ENCODE results near the gene PLPPR1.

Gene PLPPR1

GRCh38 chr9:101336091-101336490, 307.6 kb downstream of the PLPPR1 start:
- DNase-seq (ENCODE audit: low read depth in 2 of 2, low spot score in 1 of 2): no peak

GRCh38 chr9:101337237-101337636, 308.7 kb downstream of the PLPPR1 start:
- no peak for DNase-seq (ENCODE audit: low read depth in 2 of 2, low spot score in 1 of 2)

GRCh38 chr9:101341958-101342357, 313.4 kb downstream of the PLPPR1 start:
- DNase-seq (ENCODE audit: low read depth in 2 of 2, low spot score in 1 of 2): no peak

GRCh38 chr9:101342595-101342994, 314.1 kb downstream of the PLPPR1 start:
- DNase-seq (ENCODE audit: low read depth in 2 of 2, low spot score in 1 of 2): no peak

GRCh38 chr9:101350285-101350684, 321.8 kb downstream of the PLPPR1 start:
- DNase-seq (ENCODE audit: low read depth in 2 of 2, low spot score in 1 of 2): no peak

GRCh38 chr9:101352892-101353463, 324.5 kb downstream of the PLPPR1 start:
- no peak for DNase-seq (ENCODE audit: low read depth in 2 of 2, low spot score in 1 of 2)

- DNase-seq (ENCODE audit: low read depth in 2 of 2, low spot score in 1 of 2): no peak
Observed at GRCh38 chr9:101353683-101354082, 325.2 kb downstream of the PLPPR1 start.

- no peak for DNase-seq (ENCODE audit: low read depth in 2 of 2, low spot score in 1 of 2)
Observed at GRCh38 chr9:101354143-101354764, 325.7 kb downstream of the PLPPR1 start.

GRCh38 chr9:101354765-101355708, 326.5 kb downstream of the PLPPR1 start:
- no peak for DNase-seq (ENCODE audit: low read depth in 2 of 2, low spot score in 1 of 2)

GRCh38 chr9:101356619-101357018, 328.1 kb downstream of the PLPPR1 start:
- DNase-seq (ENCODE audit: low read depth in 2 of 2, low spot score in 1 of 2): no peak

GRCh38 chr9:101359679-101360078, 331.2 kb downstream of the PLPPR1 start:
- no peak for DNase-seq (ENCODE audit: low read depth in 2 of 2, low spot score in 1 of 2)

- DNase-seq (ENCODE audit: low read depth in 2 of 2, low spot score in 1 of 2): no peak
Observed at GRCh38 chr9:101360647-101361046, 332.1 kb downstream of the PLPPR1 start.

- no peak for DNase-seq (ENCODE audit: low read depth in 2 of 2, low spot score in 1 of 2)
Observed at GRCh38 chr9:101362450-101362849, 333.9 kb downstream of the PLPPR1 start.

GRCh38 chr9:101365181-101365580, 336.7 kb downstream of the PLPPR1 start:
- no peak for DNase-seq (ENCODE audit: low read depth in 2 of 2, low spot score in 1 of 2)

GRCh38 chr9:101366038-101366756, 337.7 kb downstream of the PLPPR1 start:
- no peak for DNase-seq (ENCODE audit: low read depth in 2 of 2, low spot score in 1 of 2)

- DNase-seq (ENCODE audit: low read depth in 2 of 2, low spot score in 1 of 2): no peak
Observed at GRCh38 chr9:101367323-101367722, 338.8 kb downstream of the PLPPR1 start.

- no peak for DNase-seq (ENCODE audit: low read depth in 2 of 2, low spot score in 1 of 2)
Observed at GRCh38 chr9:101369286-101369685, 340.8 kb downstream of the PLPPR1 start.

- DNase-seq (ENCODE audit: low read depth in 2 of 2, low spot score in 1 of 2): no peak
Observed at GRCh38 chr9:101369884-101370531, 341.5 kb downstream of the PLPPR1 start.

- DNase-seq (ENCODE audit: low read depth in 2 of 2, low spot score in 1 of 2): no peak
Observed at GRCh38 chr9:101371813-101372212, 343.3 kb downstream of the PLPPR1 start.

- DNase-seq (ENCODE audit: low read depth in 2 of 2, low spot score in 1 of 2): no peak
Observed at GRCh38 chr9:101372327-101373118, 344.0 kb downstream of the PLPPR1 start.
